PC-9 (cell line): ENCODE results near the gene ROR2. TPM values are rescaled to one million over a fixed set of nuclear protein-coding genes. Genes with fewer than 3 reads are reported as not detected.

Source experiments
- BruUV-seq: library from RNA; stranded (reverse); fragments of 400-500 nt; replicated peaks from 2 replicates; lab custom pipeline; 2021; lab: Mats Ljungman, UMichigan
- CTCF ChIA-PET: fragments of 300-600 bp; sonication (Branson Sonifier 250); formaldehyde crosslinking; loops from one replicate; lab custom pipeline; 2022; ENCODE audit warnings: antibody characterized with exemption; lab: Charles Lee
- POLR2A ChIA-PET: fragments of 300-600 bp; sonication (Branson Sonifier 250); formaldehyde crosslinking; loops from one replicate; lab custom pipeline; 2022; ENCODE audit warnings: antibody characterized with exemption; ENCODE audit not compliant: unreplicated experiment; lab: Charles Lee
- DNase-seq, 2 experiments: peaks; one replicate each; pipeline versions ENCODE4 v3.0.0 to v3.0.0-alpha.2; 2015 to 2022; ENCODE audit warnings: mixed read lengths in 1 of 2
- H2AFZ ChIP-seq: fragments of 200-600 bp; sonication (generic); 2 replicates; pipeline ENCODE4 v1.8.1; 2017; ENCODE audit warnings: antibody characterized with exemption
- H3F3A ChIP-seq: fragments of 200-600 bp; sonication (generic); 2 replicates; pipeline ENCODE4 v1.8.1; 2017; ENCODE audit warnings: antibody characterized with exemption, mild to moderate bottlenecking, low read depth; ENCODE audit not compliant: insufficient read depth
- H3K27ac ChIP-seq: fragments of 200-600 bp; sonication (generic); 2 replicates; pipeline ENCODE4 v1.6.1; 2016; ENCODE audit warnings: mixed run types
- H3K27me3 ChIP-seq: fragments of 200-600 bp; sonication (generic); 2 replicates; pipeline ENCODE4 v1.6.1; 2016; ENCODE audit warnings: low read depth, mixed run types; ENCODE audit not compliant: insufficient read depth
- H3K36me3 ChIP-seq: fragments of 200-600 bp; sonication (generic); 2 replicates; pipeline ENCODE4 v1.6.1; 2016; ENCODE audit warnings: low read depth, mixed run types
- H3K4me1 ChIP-seq: fragments of 200-600 bp; sonication (generic); replicated peaks from 2 replicates; pipeline ENCODE4 v1.6.1; 2016; ENCODE audit warnings: mixed run types; ENCODE audit not compliant: insufficient read depth
- H3K4me2 ChIP-seq: fragments of 200-600 bp; sonication (generic); 2 replicates; pipeline ENCODE4 v1.6.1; 2017; ENCODE audit warnings: mixed run types
- H3K4me3 ChIP-seq: fragments of 200-600 bp; sonication (generic); 2 replicates; pipeline ENCODE4 v1.6.1; 2016; ENCODE audit warnings: mixed run types
- H3K79me2 ChIP-seq: fragments of 200-600 bp; sonication (generic); 2 replicates; pipeline ENCODE4 v1.6.1; 2017; ENCODE audit warnings: low read depth, mixed run types
- H3K9me2 ChIP-seq: fragments of 200-600 bp; sonication (generic); 2 replicates; pipeline ENCODE4 v1.8.1; 2017; ENCODE audit warnings: mild to moderate bottlenecking; ENCODE audit not compliant: insufficient read depth
- H3K9me3 ChIP-seq: fragments of 200-600 bp; sonication (generic); 2 replicates; pipeline ENCODE4 v1.8.1; 2016; ENCODE audit warnings: low read depth; ENCODE audit not compliant: insufficient read depth
- H4K20me1 ChIP-seq: fragments of 200-600 bp; sonication (generic); 2 replicates; pipeline ENCODE4 v1.8.1; 2017; ENCODE audit not compliant: insufficient read depth
- EZH2 ChIP-seq: fragments of 200-600 bp; sonication (generic); IDR thresholded peaks from 2 replicates; pipeline ENCODE4 v1.8.0; 2017; ENCODE audit warnings: antibody characterized with exemption, low read depth
- intact Hi-C: fragments of 100-400 bp; cut with micrococcal nuclease; formaldehyde crosslinking; loops from one replicate; pipeline ENCODE4 v1.10.0; 2022; ENCODE audit not compliant: unreplicated experiment
- total RNA-seq: library from RNA; stranded (reverse); gene quantifications from 2 replicates; pipeline ENCODE4 v1.2.3, GENCODE V29; 2021
- TF ChIP-seq, protein P1 (sequence below): fragments of 200-600 bp; sonication (generic); conservative IDR thresholded peaks from 2 replicates; pipeline ENCODE4 v1.6.1; 2017; ENCODE audit warnings: mixed run types, antibody characterized with exemption, mild to moderate bottlenecking, moderate library complexity

The ROR2 gene
- total RNA-seq, 1 experiment from 2014 or later, result not detected

DNA sequence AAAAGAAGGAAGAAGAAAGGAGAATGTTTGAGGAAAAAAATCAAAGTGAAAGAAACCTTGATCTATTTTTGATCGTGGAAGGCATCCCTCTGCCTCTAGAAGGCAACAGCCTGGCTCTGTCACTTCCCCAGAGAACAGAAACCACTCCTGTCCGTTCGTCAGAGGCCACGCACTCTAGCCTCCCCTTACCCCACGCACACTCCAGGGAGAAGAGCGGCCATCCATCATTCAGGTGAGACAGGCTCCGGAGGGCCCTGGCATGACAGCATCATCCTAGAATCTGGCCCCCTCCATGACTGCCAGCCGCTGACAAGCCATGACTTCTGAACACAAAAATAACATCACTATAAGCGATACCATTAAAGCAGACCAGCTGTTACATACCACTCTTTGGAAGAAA, 135.8 kb downstream of the ROR2 start:
- CTCF ChIA-PET, result no interaction called here
- Histone ChIP-seq H3K36me3 (no peaks in the 10 kb centered on the region), H3F3A (no peaks in the 10 kb centered on the region), H3K27ac (no peak overlapping the region), H3K79me2 (no peaks in the 10 kb centered on the region), H3K4me2 (no peak overlapping the region), H3K4me3 (no peak overlapping the region), H3K27me3 (peaks cover 27% of the 10 kb centered on the region), H2AFZ (no peak overlapping the region), H3K9me3 (no peaks in the 10 kb centered on the region), H3K4me1 (no peaks in the 10 kb centered on the region), H3K9me2 (no peaks in the 10 kb centered on the region), H4K20me1 (no peaks in the 10 kb centered on the region)
- BruUV-seq, result no TSS peak
- DNase-seq, result no peak
- no peak for TF ChIP-seq EZH2
- TF ChIP-seq, protein P1, sequence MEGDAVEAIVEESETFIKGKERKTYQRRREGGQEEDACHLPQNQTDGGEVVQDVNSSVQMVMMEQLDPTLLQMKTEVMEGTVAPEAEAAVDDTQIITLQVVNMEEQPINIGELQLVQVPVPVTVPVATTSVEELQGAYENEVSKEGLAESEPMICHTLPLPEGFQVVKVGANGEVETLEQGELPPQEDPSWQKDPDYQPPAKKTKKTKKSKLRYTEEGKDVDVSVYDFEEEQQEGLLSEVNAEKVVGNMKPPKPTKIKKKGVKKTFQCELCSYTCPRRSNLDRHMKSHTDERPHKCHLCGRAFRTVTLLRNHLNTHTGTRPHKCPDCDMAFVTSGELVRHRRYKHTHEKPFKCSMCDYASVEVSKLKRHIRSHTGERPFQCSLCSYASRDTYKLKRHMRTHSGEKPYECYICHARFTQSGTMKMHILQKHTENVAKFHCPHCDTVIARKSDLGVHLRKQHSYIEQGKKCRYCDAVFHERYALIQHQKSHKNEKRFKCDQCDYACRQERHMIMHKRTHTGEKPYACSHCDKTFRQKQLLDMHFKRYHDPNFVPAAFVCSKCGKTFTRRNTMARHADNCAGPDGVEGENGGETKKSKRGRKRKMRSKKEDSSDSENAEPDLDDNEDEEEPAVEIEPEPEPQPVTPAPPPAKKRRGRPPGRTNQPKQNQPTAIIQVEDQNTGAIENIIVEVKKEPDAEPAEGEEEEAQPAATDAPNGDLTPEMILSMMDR, result no peak
- intact Hi-C loops, result no loop called here
- POLR2A ChIA-PET, result no interaction called here

DNA sequence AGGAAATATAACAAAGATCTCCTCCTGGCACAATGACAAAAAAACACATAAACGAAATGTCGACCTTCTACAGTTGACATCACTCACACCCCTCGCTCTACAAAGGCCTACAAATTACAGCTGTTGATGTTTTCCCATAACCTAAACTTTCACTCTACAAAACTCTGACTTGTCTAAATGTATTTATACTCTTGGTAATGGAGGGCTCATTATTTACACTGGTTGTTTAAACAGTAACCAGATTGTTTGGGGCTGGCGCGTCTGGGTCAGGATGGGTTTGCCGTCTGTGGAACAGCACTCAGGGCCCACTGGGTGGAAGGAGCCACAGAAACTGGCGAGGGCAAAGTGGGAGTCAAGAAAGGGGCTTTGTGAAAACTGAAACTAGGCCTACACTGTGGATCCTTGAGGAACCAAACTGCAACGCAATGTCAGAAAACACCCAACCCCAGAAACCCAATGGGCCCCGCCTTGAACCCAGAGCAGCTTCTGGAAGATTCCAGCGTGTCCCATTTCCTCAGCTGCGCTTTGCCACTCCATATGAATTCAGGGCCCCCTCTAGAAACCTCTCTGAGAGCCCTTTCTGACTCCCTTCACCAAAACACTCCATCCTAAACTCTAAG, 136.7 kb downstream of the ROR2 start:
- TF ChIP-seq, protein P1, result no peak
- no peak for TF ChIP-seq EZH2
- Histone ChIP-seq H3F3A (no peaks in the 10 kb centered on the region), H3K4me1 (no peaks in the 10 kb centered on the region), H3K4me3 (no peak overlapping the region), H3K79me2 (no peaks in the 10 kb centered on the region), H3K9me3 (no peaks in the 10 kb centered on the region), H3K4me2 (no peak overlapping the region), H3K27me3 (peaks cover 27% of the 10 kb centered on the region), H3K36me3 (no peaks in the 10 kb centered on the region), H3K9me2 (no peaks in the 10 kb centered on the region), H3K27ac (no peak overlapping the region), H2AFZ (no peak overlapping the region), H4K20me1 (no peaks in the 10 kb centered on the region)
- no peak for DNase-seq
- no TSS peak for BruUV-seq
- ChIA-PET POLR2A (no interaction called here), CTCF (no interaction called here)
- intact Hi-C loops, result no loop called here

DNA sequence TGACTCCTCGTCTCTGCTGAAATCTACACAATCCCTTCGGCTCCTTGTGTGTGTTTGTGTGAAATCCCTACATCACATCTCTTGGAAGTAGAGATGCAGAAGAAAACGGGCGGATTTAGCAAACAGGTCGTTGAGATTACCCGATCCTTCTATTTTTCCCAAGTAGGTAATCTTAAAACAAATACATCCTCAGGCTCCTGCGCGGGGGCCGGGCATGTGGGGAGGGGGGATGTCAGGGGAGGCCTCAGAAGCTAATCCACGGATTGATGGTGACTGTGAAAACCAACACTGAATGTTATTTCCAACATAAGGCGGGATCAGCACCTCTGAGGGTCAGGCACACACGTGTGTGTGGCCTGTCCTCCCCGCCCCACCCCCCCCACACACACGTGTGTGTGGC, 137.8 kb downstream of the ROR2 start:
- no peak overlapping the region for H2AFZ ChIP-seq
- H3K27me3 ChIP-seq, result peaks cover 33% of the 10 kb centered on the region
- POLR2A ChIA-PET, result no interaction called here
- no peaks in the 10 kb centered on the region for H3F3A ChIP-seq
- H3K9me3 ChIP-seq, result no peaks in the 10 kb centered on the region
- no peaks in the 10 kb centered on the region for H3K79me2 ChIP-seq
- no peaks in the 10 kb centered on the region for H3K9me2 ChIP-seq
- no peaks in the 10 kb centered on the region for H3K4me1 ChIP-seq
- intact Hi-C loops, result no loop called here
- no peak overlapping the region for H3K4me2 ChIP-seq
- no TSS peak for BruUV-seq
- H4K20me1 ChIP-seq, result no peaks in the 10 kb centered on the region
- H3K36me3 ChIP-seq, result no peaks in the 10 kb centered on the region
- no peak overlapping the region for H3K4me3 ChIP-seq
- no peak for DNase-seq
- TF ChIP-seq EZH2, result no peak
- TF ChIP-seq, protein P1, result no peak
- no peak overlapping the region for H3K27ac ChIP-seq
- CTCF ChIA-PET, result no interaction called here
